Measurements from ENCODE around the gene CPNE1. TPM values are rescaled to one million over a fixed set of nuclear protein-coding genes. Genes with fewer than 3 reads are reported as not detected.

CPNE1 gene
- total RNA-seq, 1 experiment from 2014 or later, result 333 TPM

- Histone ChIP-seq H3K27ac (ENCODE audit: low read depth, low read length) (no peak overlapping the region), H4K20me1 (ENCODE audit: insufficient read depth) (peaks cover 74% of the 10 kb centered on the region), H3K4me2 (ENCODE audit: low read length) (no peak overlapping the region), H3K4me3 (replicated peaks in 1 of 2; ENCODE audit: low read depth in 1 of 2, low read length in 2 of 2) (no peak overlapping the region), H3K36me3 (ENCODE audit: control insufficient read depth in 1 of 2, insufficient read depth in 2 of 2, low read length in 2 of 2) (peaks cover 14 to 54% of the 10 kb centered on the region in 2 experiments), H3K4me1 (ENCODE audit: control insufficient read depth in 1 of 2, insufficient read depth in 2 of 2, low read length in 2 of 2) (no peaks in the 10 kb centered on the region), H3K79me2 (ENCODE audit: insufficient read depth, low read length) (peaks cover 100% of the 10 kb centered on the region), H3K9ac (ENCODE audit: low read length) (no peak overlapping the region), H3K27me3 (ENCODE audit: insufficient read depth, low read length) (no peaks in the 10 kb centered on the region), H3K9me3 (ENCODE audit: control insufficient read depth in 1 of 2, insufficient read depth in 1 of 2, low read depth in 1 of 2, low read length in 2 of 2) (no peaks in the 10 kb centered on the region), H2AFZ (ENCODE audit: low read depth, low read length, poor library complexity, severe bottlenecking) (no peak overlapping the region), H3K9me2 (ENCODE audit: insufficient read depth) (no peaks in the 10 kb centered on the region)
- DNase-seq (ENCODE audit: low read depth, low spot score), result no peak
- TF ChIP-seq POLR2AphosphoS5 (IDR thresholded peaks at IDR 0.05; ENCODE audit: low read depth, low read length), result no peak
- no peak for TF ChIP-seq SRF (IDR thresholded peaks at IDR 0.05; ENCODE audit: low read depth)
- TF ChIP-seq SIN3A (IDR thresholded peaks at IDR 0.05; ENCODE audit: low read depth), result no peak
- TF ChIP-seq YY1 (IDR thresholded peaks at IDR 0.05; ENCODE audit: extremely low read depth, insufficient replicate concordance, low read depth, low read length), result no peak
- TF ChIP-seq CBX3 (IDR thresholded peaks at IDR 0.05; ENCODE audit: low read depth), result no peak
- TF ChIP-seq SP1 (IDR thresholded peaks at IDR 0.05; ENCODE audit: low read depth), result no peak
- no peak for TF ChIP-seq REST (IDR thresholded peaks at IDR 0.05; ENCODE audit: low read depth)
- TF ChIP-seq JUND (IDR thresholded peaks at IDR 0.05), result no peak
- no peak for TF ChIP-seq EZH2phosphoT487 (IDR thresholded peaks at IDR 0.05; ENCODE audit: borderline replicate concordance)
- no peak for TF ChIP-seq POLR2A (IDR thresholded peaks at IDR 0.05; ENCODE audit: borderline replicate concordance, extremely low read depth, insufficient read depth, insufficient read length)
- no peak for TF ChIP-seq ZBTB33 (IDR thresholded peaks at IDR 0.05; ENCODE audit: extremely low read depth, insufficient replicate concordance, low read length)
- no peak for TF ChIP-seq CEBPB (IDR thresholded peaks at IDR 0.05; ENCODE audit: low read depth)
- no peak for TF ChIP-seq EGR1 (IDR thresholded peaks at IDR 0.05; ENCODE audit: low read depth)
- ATAC-seq, result no peak
- ChIA-PET POLR2A (no interaction called here), RAD21 (ENCODE audit: low non-redundant PET in 1 of 2, low total read pairs in 2 of 2, uncharacterized antibody in 2 of 2, unreplicated experiment in 2 of 2) (no interaction called here), CTCF (no interaction called here)
- intact Hi-C loops (cut with micrococcal nuclease), result no loop called here
- BruUV-seq (replicated peaks), result no TSS peak
These were observed 10.3 kb downstream of the CPNE1 start for GRCh38 chr20:35654415-35654814.

Data from HCT116 (cell line).